ENCODE measurements around the gene SDK1.
"Not testable (repeated sequence)": the region's sequence is repeated elsewhere in the genome, so short reads cannot be mapped to it uniquely, and the experiment has no call there.

SDK1 gene

DNA sequence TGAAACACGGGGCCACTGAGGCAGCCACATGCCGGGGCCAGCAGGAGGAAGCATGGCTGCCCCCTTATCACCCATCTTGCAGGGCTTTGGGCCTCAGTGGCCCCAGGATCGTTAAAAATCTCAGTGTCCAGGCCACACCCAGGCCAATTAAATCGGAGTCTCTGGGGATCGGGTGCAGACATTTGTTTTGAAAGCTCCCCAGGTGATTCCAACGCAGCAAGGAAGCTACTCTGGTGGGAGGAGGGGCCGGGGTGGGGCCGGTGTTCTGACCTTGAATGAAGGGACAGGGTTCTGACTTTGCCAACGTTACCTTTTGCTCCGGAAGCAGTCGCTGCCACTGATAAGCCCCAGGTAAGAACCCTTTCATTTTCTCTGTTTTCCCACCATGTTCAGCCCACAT, 968.7 kb downstream of the SDK1 start:
- no peak for DNase-seq (ENCODE audit: low read depth in 2 of 2)

GRCh38 chr7:4270268-4270667, 969.2 kb downstream of the SDK1 start:
- no peak for DNase-seq (ENCODE audit: low read depth in 2 of 2)

- DNase-seq (ENCODE audit: low read depth in 2 of 2), result no peak
Measured at GRCh38 chr7:4270941-4271715, 970.1 kb downstream of the SDK1 start.

DNA sequence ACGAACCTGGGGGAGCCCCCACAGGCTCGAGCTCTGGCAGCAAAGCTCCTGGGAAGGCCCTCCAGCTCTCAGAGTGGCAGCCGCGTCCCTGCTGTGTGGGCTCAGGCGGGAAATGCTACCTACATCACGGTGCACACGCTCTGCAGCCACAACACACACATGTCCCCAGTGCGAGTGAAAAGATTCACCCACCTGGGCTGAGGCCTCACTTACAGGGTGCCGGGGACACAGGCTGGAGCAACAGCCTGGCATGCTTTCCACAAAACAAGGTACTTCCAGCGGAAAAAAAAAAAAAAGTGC, 970.6 kb downstream of the SDK1 start:
- no peak for DNase-seq (ENCODE audit: low read depth in 2 of 2)

- DNase-seq (ENCODE audit: low read depth in 2 of 2), result no peak
Measured at GRCh38 chr7:4272141-4272540, 971.1 kb downstream of the SDK1 start.

DNA sequence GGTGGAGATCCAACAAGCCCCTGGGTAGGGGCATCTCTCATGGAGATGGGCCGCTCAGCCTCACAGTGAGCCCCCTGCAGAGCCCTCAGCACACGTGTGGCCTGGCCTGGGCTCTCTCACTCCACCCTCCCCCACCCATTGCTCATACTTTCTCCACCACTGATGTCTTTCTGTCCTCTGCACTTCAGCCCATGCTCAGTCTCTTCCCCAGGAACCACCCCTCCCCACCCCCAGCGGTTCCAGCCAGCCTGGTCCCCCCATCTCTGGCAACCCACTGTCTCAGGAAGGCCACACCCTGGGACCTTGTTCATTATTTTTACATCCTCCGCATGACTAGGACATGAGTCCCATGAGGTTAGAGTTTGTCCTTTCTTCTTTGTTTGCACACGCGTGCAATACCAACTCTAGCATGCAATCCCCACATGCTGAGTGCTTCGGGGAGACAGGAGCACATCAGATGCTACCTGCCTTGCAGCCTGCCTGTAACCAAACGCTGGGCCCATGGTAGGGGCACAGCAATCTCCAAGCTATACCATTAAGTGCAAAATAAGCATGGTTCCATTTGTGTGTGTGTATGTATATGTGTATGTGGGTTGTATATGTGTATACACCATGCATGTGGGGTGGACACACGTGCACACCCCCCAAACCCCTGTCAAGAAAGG, 972.6 kb downstream of the SDK1 start:
- DNase-seq (ENCODE audit: low read depth in 2 of 2), result no peak

DNA sequence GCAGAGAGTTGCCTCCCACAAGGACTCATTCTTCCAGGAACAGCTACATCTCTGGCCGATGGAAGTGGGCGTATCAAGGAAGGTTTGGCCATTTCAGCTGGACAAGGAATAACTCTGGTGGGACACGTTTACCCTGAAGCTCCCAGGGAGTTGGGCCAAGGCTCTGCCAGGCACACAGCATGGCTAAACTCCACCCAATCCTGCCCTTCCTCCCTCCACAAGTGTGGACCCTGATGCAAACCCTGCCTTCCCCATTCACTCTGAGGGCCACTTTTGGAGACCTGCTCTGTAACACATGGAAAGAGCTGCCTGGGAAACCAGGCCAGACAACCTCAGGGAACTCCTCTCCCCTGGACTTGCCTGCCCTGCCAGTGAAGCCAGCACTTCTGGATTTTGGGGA, 973.2 kb downstream of the SDK1 start:
- DNase-seq (ENCODE audit: low read depth in 2 of 2), result no peak

DNA sequence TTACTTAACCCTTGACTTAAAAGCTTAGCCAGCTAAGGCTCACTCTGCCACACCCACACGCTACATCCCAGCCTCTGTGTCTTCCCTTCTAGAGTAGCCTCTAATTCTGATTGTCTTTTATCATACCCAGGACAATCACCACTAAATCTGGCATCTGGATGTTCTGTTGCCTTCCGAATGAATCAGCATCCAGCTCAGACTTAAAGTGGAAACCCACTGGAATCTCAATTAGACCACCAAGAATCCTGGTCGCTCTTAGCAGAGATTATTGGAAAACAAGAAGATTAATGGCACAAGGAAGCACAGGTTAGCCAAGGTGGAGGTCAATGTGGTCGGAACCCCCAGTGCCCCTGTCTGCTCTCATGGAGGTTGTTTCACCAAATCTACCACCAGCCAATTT, 976.9 kb downstream of the SDK1 start:
- DNase-seq (ENCODE audit: low read depth in 2 of 2), result no peak

- no peak for DNase-seq (ENCODE audit: low read depth in 2 of 2)
Measured at GRCh38 chr7:4279216-4279615, 978.2 kb downstream of the SDK1 start.

- no peak for DNase-seq (ENCODE audit: low read depth in 2 of 2)
Measured at GRCh38 chr7:4281231-4281993, 980.4 kb downstream of the SDK1 start.

DNA sequence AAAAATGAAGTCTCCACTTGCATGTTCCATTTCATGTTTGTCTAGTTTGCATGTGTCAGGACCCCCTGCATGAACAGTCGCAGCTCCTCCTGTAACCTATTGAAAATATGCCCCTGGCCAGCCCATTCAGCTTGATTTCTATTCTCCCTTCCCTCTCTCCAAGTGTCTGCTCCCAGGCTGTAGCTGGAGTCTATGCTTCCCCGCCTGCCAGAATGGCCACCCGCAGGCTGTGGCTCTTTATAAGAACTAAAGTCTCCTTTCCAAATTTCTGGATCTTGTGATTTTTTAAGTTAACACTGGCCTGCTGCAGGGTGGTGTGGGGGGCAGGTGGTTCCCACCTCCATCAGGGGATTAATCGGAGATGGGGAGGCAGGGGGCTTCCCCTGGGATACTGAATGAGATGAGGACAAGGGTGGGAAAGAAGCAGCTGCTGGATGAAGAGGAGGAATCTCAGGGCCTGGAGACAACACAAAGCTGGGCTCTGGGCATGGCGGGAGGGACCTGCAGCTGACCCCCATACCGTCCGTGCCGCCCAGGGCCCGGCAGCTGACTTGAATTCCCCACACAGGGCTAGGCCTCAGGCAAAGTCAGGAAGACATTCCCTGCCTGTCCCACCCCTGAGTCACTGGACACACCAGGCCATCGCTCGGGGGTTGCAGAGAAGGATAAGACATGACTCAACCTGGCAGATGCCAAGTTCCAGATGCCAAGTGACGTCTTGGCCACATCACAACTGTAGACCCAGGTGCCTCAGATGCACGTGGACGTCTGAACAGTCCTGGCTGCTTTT, 981.6 kb downstream of the SDK1 start:
- no peak for DNase-seq (ENCODE audit: low read depth in 2 of 2)

DNA sequence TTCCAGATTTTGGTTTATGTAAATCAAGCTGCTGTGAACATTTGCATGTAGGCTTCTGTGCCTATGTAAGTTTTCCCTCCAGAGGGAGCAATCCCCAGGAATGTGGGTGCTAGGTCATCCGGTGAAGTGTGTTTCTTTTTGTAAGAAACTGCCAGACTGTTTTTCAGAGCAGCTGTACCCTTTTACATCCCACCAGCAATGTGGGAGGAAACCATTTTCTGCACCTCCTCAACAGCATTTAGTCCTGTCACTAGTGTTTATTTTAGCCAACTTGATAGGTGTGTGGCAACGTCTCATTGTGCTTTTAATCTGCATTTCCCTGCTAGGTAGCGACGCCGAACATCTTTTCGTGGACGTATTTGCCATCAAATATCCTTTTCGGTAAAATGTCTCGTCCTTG, 985.3 kb downstream of the SDK1 start:
- no peak for DNase-seq (ENCODE audit: low read depth in 2 of 2)

DNA sequence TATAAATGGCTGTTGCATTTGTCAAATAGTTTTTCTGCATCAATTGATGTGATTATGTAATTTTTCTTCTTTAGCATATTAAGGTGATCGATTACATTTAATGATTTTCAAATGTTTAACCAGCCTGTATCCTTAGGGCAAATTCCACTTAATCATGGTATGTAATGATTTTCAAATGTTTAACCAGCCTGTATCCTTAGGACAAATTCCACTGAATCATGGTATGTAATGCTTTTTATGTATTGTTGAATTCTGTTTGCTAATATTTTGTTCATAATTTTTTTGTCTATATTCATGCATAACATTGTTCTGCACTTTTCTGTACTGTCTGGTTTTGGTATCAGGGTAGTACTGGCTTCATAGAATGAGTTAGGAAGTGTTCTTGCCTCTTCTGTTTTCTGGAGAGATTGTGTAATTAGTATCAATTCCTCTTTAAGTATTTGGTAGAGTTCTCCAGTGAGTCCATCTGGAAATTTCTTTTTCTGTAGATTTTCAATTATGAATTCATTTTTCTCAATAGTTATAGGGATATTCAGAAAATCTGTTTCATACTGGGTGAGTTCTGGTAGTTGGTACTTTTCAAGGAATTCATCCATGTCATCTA, 987.8 kb downstream of the SDK1 start:
- DNase-seq (ENCODE audit: low read depth in 2 of 2), result no peak

GRCh38 chr7:4297165-4297917, 996.3 kb downstream of the SDK1 start:
- no peak for DNase-seq (ENCODE audit: low read depth in 2 of 2)

GRCh38 chr7:4297918-4298219, 996.8 kb downstream of the SDK1 start:
- no peak for DNase-seq (ENCODE audit: low read depth in 2 of 2)

DNA sequence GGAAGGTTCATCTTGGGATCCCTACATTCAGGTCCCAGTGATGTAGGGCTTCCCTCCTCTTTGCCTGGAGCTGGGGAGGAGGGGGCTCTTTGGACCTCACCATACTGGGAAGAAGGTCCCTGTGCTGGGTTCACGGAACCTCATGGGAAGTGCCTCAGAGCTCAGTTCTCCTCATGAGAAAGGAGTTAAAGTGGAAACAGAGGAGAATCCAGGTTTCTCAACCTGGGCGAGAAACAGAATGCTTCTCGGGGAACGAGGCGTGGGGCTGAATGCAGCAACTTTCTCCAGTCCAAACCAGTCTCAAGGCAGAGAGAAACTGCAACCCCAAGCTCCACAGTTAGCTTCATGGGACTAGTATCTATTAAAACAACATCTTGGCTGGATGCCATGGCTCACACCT, 998.4 kb downstream of the SDK1 start:
- no peak for DNase-seq (ENCODE audit: low read depth in 2 of 2)

GRCh38 chr7:4302203-4302905, 1001.3 kb downstream of the SDK1 start:
- DNase-seq (ENCODE audit: low read depth in 2 of 2), result no peak

DNA sequence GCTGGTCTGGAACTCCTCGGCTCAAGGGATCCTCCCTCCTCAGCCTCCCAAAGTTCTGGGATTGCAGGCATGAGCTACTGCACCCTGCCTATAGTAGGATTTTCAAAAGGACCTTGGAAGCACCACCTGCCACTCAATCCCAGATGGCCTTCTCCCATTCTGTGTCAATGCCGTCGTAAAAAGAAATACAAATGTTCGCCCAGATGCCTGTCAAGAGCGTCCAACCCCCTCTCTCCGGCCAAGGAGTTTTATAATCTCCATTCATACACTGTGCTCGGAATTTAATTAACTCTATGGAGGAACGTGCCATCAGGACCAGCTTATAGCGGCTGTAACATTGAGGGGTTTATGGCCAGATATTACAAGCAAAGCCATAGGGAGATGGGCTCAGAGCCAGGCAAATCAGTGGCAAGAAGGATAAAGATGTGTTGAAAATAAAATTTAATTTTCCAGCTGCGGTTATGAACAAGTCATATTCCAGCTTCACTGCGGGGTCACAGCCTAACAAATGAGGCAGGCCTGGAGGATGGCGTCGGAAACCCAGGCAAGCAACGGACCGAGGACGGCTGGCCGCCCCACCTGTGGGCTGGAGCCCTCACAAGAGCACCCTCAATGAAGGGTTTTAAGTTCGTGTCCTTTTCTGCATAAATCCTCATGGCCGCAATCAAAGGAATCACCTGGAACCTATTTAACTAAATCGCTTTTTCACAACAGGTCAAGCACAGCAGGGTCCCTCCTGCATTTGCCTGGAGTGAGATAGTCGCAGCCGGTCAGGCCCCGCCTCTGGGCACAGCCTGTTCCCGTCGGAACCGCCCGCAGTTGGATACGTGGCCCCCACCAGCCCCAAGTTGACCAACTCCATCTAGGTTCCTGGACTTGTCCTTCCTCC, 1006.5 kb downstream of the SDK1 start:
- no peak for DNase-seq (ENCODE audit: low read depth in 2 of 2)

GRCh38 chr7:4308205-4308590, 1007.1 kb downstream of the SDK1 start:
- DNase-seq (ENCODE audit: low read depth in 2 of 2), result no peak

DNA sequence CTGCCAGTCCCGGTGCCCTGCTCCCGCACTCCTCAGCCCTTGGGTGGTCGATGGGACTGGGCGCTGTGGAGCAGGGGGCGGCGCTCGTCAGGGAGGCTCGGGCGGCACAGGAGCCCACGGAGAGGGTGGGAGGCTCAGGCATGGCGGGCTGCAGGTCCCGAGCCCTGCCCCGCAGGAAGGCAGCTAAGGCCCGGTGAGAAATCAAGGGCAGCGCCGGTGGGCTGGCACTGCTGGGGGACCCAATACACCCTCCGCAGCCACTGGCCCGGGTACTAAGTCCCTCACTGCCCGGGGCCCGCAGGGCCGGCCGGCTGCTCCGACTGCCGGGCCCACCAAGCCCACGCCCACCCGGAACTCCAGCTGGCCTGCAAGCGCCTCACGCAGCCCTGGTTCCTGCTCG, 1012.9 kb downstream of the SDK1 start:
- not testable (repeated sequence) for DNase-seq (ENCODE audit: low read depth in 2 of 2)

Measured in activated CD4-positive, alpha-beta T cell treated with anti-CD3 and anti-CD28 coated beads for 24 hours (primary cell).